Hepatocyte (in vitro differentiated cells): ENCODE data around the gene TRIP10.

ENCODE experiments used
- EZH2 ChIP-seq: fragments of 200-600 bp; sonication (generic); IDR thresholded peaks from 2 replicates; pipeline ENCODE4 v1.6.1; 2016; ENCODE audit warnings: antibody characterized with exemption, mild to moderate bottlenecking, borderline replicate concordance
- EZH2phosphoT487 ChIP-seq: fragments of 200-600 bp; sonication (generic); IDR thresholded peaks from one replicate; pipeline ENCODE4 v1.6.1; 2018; ENCODE audit warnings: antibody characterized with exemption, mild to moderate bottlenecking, low read depth, moderate library complexity; ENCODE audit not compliant: unreplicated experiment, severe bottlenecking
- TF ChIP-seq, protein P1 (sequence below): fragments of 200-600 bp; sonication (generic); IDR thresholded peaks from 2 replicates; pipeline ENCODE4 v1.5.1; 2016; ENCODE audit warnings: antibody characterized with exemption, mild to moderate bottlenecking; ENCODE audit not compliant: poor library complexity

DNA sequence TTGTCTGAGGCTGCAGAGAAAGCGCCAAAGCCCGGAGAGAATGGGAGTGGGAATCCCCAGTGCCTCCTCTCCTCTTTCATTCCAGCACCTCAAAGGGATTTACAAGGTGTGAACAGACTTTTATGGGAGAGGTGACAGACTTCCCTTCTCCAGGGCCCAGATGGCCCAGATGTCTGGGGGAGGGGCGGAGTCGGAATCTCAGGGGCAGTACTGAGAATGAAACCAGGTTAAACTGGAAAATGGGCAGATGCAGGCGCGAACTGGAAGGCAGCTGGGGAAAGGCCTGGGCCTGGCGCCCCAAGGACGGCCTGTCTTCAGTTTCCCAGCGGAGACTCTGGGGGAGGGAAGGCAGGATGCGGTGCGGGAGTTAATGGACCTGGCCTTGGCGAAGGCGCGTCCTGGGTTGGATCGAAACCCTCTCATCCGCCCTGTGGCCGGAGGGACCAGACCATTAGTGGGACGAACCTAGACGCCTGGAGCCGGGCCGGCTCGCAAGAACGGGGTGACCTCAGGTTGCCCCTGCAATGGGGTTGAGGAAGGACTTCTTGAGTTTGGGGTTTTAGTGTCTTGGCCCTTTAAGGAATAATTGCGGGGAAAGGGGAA, 592 bp upstream of the TRIP10 start:
- TF ChIP-seq, protein P1, sequence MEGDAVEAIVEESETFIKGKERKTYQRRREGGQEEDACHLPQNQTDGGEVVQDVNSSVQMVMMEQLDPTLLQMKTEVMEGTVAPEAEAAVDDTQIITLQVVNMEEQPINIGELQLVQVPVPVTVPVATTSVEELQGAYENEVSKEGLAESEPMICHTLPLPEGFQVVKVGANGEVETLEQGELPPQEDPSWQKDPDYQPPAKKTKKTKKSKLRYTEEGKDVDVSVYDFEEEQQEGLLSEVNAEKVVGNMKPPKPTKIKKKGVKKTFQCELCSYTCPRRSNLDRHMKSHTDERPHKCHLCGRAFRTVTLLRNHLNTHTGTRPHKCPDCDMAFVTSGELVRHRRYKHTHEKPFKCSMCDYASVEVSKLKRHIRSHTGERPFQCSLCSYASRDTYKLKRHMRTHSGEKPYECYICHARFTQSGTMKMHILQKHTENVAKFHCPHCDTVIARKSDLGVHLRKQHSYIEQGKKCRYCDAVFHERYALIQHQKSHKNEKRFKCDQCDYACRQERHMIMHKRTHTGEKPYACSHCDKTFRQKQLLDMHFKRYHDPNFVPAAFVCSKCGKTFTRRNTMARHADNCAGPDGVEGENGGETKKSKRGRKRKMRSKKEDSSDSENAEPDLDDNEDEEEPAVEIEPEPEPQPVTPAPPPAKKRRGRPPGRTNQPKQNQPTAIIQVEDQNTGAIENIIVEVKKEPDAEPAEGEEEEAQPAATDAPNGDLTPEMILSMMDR, result no peak
- TF ChIP-seq EZH2 (no peak), EZH2phosphoT487 (no peak)
